ENCODE data around the gene PNMA8A. TPM values are rescaled to one million over a fixed set of nuclear protein-coding genes. Genes with fewer than 3 reads are reported as not detected.

Gene PNMA8A
- total RNA-seq, 1 donor from 2014 or later: 10.1 TPM

DNA sequence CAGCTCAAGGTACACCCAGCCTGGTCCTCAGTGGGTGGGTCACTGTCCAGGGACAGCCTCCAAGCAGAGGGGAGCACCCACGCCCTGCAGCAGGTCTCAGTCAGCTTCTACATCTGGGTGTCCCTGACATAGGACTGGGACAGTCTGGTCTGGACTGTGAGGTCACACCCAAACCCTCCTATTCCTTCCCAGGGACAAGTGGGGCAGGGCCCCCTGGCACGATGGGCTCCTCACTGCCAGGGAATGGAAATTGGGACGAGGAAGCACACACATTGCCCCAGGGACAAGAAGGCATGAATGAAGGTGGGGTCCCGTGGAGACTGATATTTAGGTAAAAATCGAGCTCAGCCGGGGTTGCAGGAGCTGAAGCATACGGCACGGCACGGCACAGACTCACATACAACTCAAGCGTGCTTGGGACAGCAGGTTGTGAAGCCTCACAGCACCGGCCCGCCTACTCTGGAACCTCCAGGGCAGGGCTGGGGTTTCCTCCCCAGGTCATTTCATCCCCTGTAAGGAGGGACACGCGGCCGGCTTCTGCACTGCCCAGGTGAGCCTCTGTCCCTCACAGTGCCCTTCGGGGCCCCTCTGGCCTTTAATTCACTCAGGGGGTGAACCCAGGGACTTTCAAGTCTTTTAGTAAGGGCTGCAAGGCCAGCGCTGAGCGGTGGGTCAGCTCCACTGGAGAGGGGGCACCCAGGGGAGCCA lies 20.8 kb upstream of the PNMA8A start:
- Mint-ChIP-seq H3K27me3 (ENCODE audit: low read depth) (peaks cover 1% of the 10 kb centered on the region), H3K9me3 (ENCODE audit: low read depth) (no peaks in the 10 kb centered on the region), H3K4me3 (ENCODE audit: unreplicated experiment) (no peak overlapping the region), H3K36me3 (ENCODE audit: low read depth) (no peaks in the 10 kb centered on the region), H3K4me1 (ENCODE audit: low read depth) (peaks cover 31% of the 10 kb centered on the region), H3K27ac (ENCODE audit: unreplicated experiment) (no peak overlapping the region)
- no peak for DNase-seq (ENCODE audit: low spot score)
- TF ChIP-seq CTCF (IDR thresholded peaks at IDR 0.05): no peak

DNA sequence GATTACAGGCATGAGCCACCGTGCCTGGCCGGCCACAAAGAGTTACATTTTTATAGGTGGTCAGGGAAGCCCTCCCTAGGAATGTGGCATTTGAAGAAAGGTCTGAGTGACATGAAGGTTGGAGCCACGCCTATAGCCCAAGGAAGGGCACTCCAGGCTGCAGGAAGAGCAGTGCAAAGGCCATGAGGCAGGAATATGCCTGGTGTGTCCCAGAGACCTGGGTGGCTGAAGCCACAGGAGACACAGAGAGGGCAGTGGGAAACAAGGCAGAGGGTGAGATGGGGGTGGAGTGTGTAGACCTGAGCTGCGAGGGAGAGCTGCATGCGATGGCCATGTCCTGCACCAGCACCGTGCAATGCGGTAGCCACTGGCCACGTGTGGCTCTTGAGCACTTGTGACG lies 19.4 kb upstream of the PNMA8A start:
- H3K27ac Mint-ChIP-seq (ENCODE audit: unreplicated experiment): no peak overlapping the region
- TF ChIP-seq CTCF (IDR thresholded peaks at IDR 0.05): no peak
- H3K36me3 Mint-ChIP-seq (ENCODE audit: low read depth): no peaks in the 10 kb centered on the region
- H3K27me3 Mint-ChIP-seq (ENCODE audit: low read depth): peaks cover 1% of the 10 kb centered on the region
- H3K4me1 Mint-ChIP-seq (ENCODE audit: low read depth): peaks cover 33% of the 10 kb centered on the region
- no peak overlapping the region for H3K4me3 Mint-ChIP-seq (ENCODE audit: unreplicated experiment)
- H3K9me3 Mint-ChIP-seq (ENCODE audit: low read depth): no peaks in the 10 kb centered on the region
- no peak for DNase-seq (ENCODE audit: low spot score)

- DNase-seq (ENCODE audit: low spot score): no peak
- Mint-ChIP-seq H3K4me3 (ENCODE audit: unreplicated experiment) (peak overlapping the region; percentile 24), H3K27me3 (ENCODE audit: low read depth) (peaks cover 1% of the 10 kb centered on the region), H3K36me3 (ENCODE audit: low read depth) (no peaks in the 10 kb centered on the region), H3K4me1 (ENCODE audit: low read depth) (peaks cover 30% of the 10 kb centered on the region), H3K9me3 (ENCODE audit: low read depth) (no peaks in the 10 kb centered on the region), H3K27ac (ENCODE audit: unreplicated experiment) (peak overlapping the region; percentile 74)
- TF ChIP-seq CTCF (IDR thresholded peaks at IDR 0.05): peak; percentile 42
Observed at GRCh38 chr19:46489445-46490272, 18.3 kb upstream of the PNMA8A start.

DNA sequence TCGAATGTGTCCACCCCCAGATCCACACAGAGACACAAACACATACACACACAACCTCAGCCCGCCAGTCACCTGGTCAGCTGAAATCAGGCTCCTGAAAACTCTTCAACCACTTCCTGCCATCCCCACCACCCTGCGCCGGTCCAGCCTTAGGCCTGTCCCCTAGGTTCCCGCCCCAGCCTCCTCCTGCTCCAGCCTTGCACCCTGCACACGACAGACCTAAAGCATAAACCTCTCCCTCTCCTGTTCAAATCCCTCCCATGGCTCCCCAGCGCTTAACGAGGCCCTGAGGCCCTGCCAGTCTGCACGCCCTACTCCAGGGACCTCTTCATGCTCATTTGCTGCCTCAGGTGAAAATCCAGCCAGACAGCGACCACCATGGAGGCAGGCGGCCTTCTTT lies 17.2 kb upstream of the PNMA8A start:
- no peak overlapping the region for H3K27ac Mint-ChIP-seq (ENCODE audit: unreplicated experiment)
- H3K9me3 Mint-ChIP-seq (ENCODE audit: low read depth): no peaks in the 10 kb centered on the region
- no peak for TF ChIP-seq CTCF (IDR thresholded peaks at IDR 0.05)
- no peaks in the 10 kb centered on the region for H3K36me3 Mint-ChIP-seq (ENCODE audit: low read depth)
- H3K27me3 Mint-ChIP-seq (ENCODE audit: low read depth): no peaks in the 10 kb centered on the region
- H3K4me3 Mint-ChIP-seq (ENCODE audit: unreplicated experiment): no peak overlapping the region
- DNase-seq (ENCODE audit: low spot score): no peak
- H3K4me1 Mint-ChIP-seq (ENCODE audit: low read depth): peaks cover 32% of the 10 kb centered on the region

- Mint-ChIP-seq H3K27me3 (ENCODE audit: low read depth) (no peaks in the 10 kb centered on the region), H3K9me3 (ENCODE audit: low read depth) (no peaks in the 10 kb centered on the region), H3K27ac (ENCODE audit: unreplicated experiment) (no peak overlapping the region), H3K4me1 (ENCODE audit: low read depth) (peaks cover 34% of the 10 kb centered on the region), H3K4me3 (ENCODE audit: unreplicated experiment) (peak overlapping the region; percentile 66), H3K36me3 (ENCODE audit: low read depth) (no peaks in the 10 kb centered on the region)
- peak; percentile 94 for TF ChIP-seq CTCF (IDR thresholded peaks at IDR 0.05)
- no peak for DNase-seq (ENCODE audit: low spot score)
Observed at GRCh38 chr19:46487802-46488445, 16.6 kb upstream of the PNMA8A start.
